CD4-positive, alpha-beta T cell treated with Interleukin-17A for 1 hour (primary cell): ENCODE results near the gene CCDC9B.

Source experiments
- DNase-seq: peaks from one replicate; pipeline ENCODE4 v3.0.0-alpha.2; 2020

CCDC9B gene

GRCh38 chr15:40327457-40327856 lies 13.3 kb downstream of the CCDC9B start:
- no peak for DNase-seq

DNA sequence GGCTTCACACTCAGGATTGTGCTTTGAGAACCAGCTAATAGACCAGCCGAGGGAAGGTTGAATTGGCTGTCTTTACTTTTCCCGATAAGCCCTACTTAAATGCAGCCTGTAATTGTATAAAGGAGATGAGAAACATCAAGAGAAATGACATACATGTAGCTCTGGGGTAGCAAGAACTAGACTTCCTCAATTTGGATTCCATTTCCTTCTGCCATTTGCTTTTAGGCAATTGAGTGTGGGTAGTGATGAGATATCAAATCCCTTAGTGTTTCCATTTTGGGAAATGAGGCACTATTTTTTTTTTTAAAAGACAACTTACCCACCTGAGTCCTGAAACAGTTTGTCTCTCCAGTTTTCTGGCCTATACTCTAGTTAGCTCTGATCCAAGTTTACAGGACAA lies 15.0 kb downstream of the CCDC9B start:
- DNase-seq = no peak

DNA sequence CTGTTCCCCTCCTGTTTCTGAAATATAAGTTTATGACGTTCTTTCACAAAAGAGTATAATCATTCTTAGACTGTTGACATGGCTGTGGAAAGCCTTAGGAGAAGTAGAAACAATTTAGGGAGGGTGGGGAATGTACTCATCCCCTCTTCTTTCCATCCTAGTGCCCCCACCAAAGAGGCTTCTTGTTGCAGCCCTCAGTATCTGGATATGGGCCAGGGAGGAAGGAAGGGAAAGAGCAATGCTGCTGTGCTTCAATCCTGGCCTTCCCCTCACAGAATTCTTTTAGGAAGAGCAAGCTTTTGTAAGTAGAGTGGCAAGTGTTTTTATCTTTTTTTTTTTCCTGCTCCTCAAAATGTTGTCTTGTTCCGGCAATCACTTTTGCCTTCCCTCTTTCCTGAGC lies 15.6 kb downstream of the CCDC9B start:
- no peak for DNase-seq

DNA sequence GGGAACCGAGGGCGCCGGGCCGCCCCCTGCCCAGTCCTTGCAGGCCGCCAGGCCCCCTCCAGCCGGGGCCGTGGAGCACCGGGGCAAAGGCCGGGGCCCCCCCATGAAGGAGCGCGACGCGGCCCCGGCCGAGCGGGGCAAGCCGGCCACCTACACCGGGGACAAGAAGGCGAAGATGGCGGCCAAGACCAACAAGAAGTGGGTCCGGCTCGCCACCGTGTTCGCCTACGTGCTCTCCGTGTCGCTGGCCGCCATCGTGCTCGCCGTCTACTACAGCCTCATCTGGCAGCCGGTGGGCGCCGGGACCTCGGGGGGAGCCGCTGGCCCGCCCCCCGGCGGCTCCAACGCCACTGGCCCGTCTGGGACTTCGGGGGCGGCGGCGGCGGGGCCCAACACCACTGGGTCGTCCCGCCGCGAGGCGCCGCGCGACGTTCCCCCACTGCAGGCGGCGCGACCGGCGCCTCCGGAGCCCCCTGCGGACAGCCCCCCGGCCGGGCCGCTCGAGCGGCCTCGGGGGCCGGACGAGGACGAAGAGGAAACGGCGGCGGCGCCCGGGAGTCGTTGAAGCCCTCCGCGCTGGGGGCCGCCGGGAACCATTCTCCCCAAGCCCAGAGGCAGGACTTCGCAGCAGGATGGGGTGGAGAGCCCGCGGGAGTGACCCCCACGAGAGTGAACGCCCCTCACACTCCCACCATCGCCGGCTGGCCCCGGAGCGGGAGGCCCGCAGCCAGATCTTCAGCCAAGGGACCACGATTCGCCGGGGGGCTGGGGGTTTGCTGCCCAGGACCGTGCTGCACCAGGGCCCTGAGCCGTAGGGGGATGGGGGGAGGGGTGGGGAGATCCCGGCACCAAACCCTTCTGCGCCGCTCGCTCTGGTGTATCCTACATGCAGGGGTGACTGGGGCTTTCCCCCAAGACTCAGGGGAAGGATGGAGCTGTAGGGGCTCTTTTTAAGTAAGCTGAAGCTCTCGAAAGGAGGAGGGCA lies 16.5 kb downstream of the CCDC9B start:
- DNase-seq = peak; percentile 28

DNA sequence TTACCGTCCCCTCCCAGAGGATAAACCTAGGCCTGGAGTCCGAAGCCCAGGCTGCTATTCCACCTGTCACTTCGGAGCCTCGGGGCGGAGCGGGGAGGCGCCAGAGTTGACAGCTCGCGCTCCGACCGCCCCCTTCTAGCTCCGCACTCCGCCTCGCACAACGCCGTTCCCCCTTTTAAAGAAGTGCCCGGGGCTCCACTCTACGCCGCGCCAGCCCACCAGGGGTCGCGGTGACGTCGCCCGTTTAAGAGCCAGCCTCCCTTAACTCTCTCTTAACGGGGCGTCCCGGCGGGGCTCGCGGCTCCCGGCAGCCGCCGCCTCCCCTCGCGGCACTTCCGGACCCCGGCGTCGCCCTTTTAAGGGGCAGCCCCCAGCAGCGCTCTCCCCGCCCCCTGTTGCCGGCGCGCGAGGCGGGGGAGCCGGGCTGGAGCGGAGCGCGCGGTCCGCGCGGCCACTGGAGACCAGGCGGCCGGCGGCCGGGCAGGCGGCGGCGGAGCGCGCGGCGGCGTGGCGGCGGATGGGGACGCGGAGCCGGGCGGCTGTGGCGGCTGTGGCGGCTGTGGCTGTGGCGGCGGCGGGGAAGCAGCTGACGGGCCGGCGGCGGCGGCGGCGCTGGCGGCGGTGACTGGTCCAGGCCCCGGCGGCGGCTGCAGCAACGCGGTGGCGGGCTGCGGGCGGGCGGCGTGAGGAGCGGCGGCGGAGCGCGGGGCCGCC lies 17.3 kb downstream of the CCDC9B start, which contains the start of gene INAFM2:
Gene INAFM2 (plus strand): TSS at position 454 of the 714 bp plus-strand sequence. CDS start 364 bp downstream, outside the sequence.
- DNase-seq = peak; percentile 92

DNA sequence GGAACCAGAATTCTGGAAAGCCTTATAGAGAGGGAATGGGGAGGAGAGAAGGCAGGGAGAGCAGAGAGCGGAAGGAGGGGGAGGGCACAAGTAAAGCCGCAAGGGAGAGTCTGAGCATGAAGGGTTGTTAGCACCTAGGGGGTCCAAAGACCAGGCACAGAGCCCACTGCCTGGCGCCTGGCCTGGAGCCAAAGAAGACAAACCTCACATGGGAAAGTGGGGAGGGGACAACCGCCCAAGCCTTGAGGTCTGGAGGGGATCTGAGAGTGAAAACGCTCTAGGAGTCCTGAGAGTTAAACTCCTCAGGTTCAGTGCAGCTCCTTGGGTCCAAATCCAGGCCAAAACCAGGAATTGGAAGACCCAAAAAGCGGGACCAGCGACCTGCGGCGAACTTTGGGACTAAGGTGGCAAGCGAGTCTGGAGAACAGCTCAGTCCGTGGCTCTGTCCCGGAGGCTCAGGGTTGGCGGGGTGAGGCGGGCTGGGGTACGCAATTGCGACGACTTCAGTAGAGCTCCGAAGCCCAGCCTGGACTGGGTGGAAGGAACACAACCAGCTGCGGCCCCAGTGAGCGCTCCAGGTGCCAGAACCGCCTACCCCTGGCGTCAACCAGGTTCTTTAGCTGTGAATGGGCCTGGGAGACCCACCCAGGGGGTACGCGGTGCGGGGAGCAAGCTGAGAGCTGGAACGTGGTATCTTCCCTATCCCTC lies 18.1 kb downstream of the CCDC9B start:
- DNase-seq = no peak

DNA sequence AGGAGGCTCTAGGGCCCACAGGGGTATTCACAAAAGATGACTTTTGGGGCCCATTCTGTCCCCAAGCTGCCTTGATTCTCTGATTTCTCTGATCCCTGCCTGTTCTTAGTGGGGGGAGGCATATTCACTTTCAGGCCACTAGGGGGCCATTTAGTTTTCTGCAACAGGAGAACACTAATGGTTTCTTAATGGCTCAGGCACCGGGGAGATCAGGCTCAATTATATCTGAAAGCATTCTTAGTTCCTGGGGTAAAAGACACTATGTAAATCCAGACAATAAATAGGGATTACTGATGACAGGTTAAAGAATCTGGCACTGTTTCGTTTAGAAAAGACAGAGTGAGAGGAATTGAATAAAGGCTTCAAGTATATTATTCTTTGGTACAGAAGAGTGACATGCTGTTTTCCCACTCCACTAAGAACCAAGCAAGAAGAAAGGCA lies 19.8 kb downstream of the CCDC9B start:
- DNase-seq = peak; percentile 82

DNA sequence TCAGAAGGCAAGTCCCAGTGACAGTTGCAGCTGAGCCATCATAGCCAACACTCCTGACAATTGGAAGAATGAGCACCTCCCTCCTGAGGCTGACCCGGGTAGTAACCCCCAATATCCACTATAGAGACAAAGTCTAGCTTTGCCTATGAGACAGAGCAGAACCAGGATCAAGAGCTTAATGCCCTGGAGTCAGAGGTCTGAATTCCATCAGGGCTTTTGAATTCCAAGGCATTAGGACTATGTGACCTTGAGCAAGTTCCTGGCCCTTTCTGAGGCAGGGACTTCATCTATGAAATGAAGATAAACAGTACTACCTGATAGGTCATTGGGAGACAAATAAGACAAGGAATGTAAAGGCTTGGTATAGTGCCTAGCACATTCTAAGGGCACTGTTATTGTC lies 20.3 kb downstream of the CCDC9B start:
- no peak for DNase-seq

DNA sequence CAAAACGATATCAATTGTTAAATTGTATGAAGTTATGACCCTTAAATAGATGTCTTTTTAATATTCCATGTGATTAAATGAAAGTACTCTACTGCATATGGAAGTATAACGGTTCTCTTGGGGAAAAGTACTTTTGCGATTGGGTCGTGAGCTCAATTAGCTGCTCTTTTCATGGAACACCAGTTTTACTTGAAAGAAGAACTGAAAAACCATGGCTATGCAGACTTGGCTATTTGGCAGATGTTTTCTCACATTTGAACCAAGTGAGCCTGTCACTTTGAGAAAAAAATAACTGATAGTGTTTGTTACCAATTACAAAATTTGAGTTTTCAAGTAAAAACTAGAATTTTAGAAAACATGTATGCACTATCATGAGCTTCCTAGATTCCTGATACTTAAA lies 23.2 kb downstream of the CCDC9B start:
- DNase-seq = no peak

DNA sequence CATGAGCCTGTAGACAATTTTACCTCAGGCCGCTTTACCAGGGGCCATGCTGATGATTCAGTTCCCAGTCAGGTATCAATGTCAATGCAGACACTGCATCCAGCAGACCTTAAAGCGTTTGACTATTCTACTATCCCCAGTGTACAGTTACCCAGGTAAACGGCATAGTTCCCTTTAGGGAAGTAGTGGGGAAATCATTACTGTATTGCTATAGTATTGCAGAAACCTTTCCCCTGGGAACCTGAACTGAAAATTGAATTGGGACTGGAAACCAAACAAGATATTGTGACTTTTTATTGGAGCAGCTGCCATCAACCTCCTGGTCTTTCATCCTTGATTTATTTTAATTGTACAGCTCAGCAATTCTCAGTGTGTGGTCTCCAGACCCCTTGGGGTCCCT lies 23.8 kb downstream of the CCDC9B start:
- no peak for DNase-seq

DNA sequence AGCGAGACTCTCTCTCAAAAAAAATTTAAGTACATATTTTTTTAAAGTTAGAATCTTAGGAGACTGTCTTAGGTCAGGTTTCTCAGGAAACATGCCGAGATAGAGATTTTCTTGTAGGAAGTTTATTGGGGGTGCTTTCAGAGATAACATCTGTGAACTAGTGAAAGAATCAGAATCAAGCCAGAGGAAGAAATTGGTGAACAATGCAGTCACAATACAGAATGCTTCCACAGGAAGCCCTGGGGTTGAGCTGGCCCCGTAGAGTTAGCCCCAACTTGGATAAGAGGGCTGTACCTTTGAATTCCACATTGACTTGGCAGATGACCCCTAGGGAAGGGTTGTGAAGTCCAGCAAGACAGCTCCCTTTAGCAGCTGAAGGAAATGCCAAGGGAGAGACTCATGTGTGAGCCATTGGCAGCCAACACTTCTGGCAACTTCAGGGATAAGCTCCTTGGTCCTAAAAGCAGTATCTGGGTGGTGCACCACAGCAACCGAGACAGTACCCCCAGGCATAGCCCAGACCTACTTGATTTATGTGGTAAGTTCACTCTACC lies 25.9 kb downstream of the CCDC9B start:
- no peak for DNase-seq

DNA sequence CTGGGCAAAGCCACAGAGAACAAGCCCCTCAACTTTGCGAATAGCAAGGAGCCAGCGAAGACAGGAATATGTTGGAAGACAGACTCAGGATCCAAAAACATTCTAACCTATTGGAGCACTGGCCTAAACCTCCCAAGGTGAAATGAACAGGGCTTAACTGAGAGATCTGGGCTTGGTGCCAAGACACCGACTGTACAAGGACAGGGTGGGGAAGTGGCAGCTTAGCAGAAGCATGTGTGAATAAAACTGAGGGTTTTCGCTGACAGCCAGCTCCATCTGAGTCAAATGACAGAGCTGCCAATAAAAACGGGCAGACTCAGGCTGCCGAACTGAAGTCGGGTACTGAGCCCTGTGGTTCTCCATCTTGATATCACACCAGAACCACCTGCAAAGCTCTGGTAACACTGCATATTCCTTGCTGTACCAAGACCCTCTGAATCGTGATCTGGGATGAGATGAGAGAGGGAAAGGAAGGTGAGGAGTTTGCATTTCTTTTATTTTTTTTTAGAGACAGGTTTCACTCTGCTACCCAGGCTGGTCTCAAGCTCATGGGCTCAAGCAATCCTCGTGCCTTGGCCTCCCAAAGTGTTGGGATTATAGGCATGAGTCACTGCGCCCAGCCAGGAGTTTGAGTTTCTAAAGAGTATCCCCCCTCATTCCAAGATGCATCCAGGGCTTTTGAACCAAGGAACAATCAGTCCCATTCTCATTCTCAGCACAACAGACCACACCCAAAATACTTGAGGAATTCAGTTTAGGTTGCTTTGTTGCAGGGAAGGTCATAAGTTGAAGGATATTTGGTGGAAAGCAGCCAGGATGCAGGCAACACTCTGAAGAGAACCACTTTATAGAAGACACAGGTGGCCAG lies 27.0 kb downstream of the CCDC9B start:
- DNase-seq = peak; percentile 72

GRCh38 chr15:40312370-40313158 lies 28.2 kb downstream of the CCDC9B start:
- DNase-seq = no peak

DNA sequence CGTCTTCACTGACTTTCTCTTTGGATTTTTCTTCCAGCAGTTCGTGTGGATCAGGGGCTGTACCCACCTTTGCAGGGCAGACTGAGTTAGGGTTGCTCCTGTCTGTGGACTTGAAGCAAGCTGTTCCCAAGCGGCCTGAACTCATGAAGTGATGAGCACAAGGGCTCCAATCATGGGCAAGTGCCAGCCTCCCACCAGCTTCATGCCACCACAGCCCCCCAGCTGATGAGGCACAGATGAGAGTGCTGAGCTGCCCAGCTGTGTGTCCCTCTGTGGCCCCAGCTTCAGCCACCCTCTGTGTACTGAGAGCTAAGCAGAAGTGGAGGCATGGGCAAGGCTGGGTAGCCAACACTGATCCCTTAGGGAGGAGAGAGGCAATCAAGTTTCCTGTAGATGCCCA lies 29.7 kb downstream of the CCDC9B start:
- DNase-seq = no peak

DNA sequence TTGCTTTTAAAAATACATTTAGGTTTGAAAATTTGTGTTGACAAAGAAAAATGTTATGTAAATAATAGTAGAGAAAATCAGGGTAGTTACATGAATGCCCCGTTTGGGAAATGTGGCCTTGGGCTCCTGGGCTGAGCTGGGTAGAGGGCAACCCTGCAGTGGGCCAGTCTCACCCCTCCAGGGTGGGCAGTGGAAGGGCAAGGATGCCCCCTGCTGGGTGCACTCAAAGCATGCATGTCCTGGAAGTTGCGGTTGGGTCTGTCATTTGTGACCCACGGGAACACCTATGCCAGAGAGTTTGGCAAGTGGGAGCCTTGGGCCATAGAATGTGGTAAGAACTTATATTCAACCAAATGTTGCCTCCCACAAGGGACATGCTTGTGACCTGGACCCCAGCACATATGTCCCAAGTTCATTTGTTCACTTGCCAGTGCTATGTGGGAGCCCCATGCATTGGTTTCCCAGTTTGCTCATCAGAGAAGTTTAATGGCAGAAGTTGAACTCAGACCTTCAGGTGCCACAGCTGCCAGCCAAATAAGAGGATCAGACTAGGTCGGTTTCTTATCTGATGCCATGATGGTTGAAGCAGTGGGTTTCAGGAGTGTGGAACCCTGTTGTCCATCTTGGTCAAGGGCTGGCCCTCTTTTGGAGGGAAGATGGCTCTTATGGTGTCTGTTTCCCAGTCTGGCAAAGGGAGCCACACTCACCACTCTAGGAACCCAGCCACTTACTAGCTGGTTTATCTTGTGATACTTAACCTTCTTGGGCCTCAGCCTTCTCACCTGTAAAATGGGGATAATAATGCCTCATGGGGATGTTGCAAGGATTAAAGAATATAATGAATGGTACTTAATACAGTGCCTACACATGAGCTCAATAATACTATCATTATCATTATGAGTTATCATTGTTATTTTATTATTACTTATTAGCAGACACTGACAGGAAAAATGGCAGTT lies 30.5 kb downstream of the CCDC9B start:
- peak; percentile 72 for DNase-seq

- DNase-seq = no peak
Observed at GRCh38 chr15:40309344-40309862, 31.3 kb downstream of the CCDC9B start.

- DNase-seq = peak; percentile 74
Observed at GRCh38 chr15:40307421-40308211, 33.1 kb downstream of the CCDC9B start, which contains the start of gene PLCB2. Gene PLCB2 (minus strand): TSS chr15:40307935. CDS start chr15:40307672, 263 bp downstream.

GRCh38 chr15:40306908-40307307 lies 33.8 kb downstream of the CCDC9B start:
- peak; percentile 8 for DNase-seq
